Left forelimb (tissue), 1 donor: Measurements from ENCODE around the gene ZPR1.
"Not testable (repeated sequence)": the region's sequence is repeated elsewhere in the genome, so short reads cannot be mapped to it uniquely, and the experiment has no call there.

Experiments used
- DNase-seq: peaks from one replicate; pipeline ENCODE4 v3.0.0-alpha.2; 2018; ENCODE audit warnings: low spot score

ZPR1 gene

DNA sequence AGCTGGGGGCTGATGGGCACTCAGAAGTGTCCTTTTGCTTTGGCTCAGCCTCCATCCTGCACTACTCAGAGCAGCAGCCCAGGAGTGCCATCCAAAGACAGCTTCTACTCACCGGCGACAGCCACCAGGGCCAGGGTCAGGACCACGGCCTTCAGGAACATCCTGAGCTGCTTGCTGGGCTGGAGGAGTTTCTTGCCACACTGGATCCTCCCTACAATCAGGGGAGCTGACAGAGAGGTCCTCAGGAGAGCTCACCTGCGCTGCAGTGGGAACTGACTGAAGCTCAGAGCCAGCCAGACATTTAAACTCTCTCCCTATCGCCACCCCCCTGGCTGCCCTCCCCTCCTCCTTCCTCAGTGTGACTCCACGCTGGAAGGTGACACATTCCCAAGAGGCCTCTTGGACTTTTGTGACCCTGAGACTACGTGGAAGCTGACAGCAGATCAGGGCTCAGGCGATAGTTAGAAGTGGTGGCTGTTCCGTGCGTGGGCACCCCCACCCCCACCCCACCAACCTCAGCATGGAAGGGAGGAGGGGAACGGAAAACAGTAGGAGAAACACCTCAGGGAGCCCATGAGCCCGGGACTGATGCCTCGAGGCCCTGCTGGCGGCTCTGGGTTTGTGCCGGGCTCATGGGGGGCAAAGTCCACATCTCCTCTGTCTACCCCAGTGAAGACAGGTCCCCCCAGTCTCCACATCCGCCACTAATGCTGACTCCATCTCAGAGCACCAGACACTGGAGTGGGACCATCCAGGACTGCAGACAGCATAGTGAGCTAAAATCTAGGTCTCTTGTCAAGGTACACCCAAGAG, 35.4 kb upstream of the ZPR1 start, which contains the start of gene APOA4:
TSS of gene APOA4 (minus strand) at position 274 of the 813 bp plus-strand sequence. CDS start at position 161, 113 bp downstream.
- DNase-seq = no peak

DNA sequence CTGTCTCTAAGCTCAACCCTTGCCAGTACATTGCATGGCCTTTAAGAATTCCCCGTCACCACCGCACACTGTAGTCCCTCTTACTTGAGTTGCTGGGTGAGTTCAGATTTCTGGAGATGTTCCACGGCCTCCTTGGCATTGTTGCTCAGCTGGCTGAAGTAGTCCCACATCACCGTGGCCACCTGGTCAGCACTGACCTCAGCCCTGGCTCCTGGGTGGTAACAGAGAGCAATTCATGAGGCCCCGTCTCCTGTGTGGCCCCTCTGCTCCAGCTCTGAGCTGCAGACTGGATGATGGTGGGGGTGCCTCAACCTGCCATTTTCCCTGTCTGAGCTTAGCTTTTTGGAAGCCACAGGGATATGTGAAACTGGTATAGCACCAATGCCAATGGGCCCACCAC, 34.8 kb upstream of the ZPR1 start:
- DNase-seq = no peak

DNA sequence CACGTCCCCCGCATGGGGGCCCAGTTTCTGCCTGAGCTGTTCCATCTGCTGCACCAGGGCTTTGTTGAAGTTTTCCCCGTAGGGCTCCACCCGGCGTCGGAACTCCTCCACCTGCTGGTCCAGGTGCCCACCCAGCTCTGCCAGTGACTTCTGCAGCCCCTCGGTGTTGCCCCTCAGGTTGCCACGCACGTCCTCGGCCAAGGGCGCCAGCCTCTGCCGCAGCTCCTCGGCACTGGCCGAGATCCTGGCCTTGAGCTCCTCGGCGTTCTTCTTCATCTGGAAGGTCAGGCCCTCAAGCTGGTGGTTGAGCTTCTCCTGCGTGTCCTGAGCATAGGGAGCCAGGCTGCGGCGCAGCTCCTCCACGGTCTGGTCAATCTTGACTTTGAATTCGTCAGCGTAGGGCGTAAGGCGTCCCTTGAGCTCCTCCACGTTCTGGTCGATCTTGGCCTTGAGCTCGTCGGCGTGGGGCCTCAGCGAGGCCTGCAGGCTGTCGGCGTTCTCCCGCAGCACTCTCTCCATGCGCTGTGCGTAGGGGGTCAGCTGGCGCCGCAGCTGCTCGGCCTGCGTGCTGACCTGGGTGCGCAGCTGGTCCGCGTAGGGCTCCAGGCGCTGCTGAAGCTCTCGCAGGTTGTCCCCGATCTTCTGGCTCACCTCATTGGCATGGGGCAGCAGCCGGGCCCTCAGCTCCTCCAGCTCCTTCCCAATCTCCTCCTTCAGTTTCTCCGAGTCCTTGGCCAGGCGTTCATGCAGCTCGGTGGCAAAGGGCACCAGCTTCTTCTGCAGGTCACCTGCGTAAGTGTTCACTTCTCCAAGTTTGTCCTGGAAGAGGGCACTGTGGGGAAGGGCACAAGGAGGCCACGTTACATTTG, 33.5 kb upstream of the ZPR1 start:
- DNase-seq = no peak

DNA sequence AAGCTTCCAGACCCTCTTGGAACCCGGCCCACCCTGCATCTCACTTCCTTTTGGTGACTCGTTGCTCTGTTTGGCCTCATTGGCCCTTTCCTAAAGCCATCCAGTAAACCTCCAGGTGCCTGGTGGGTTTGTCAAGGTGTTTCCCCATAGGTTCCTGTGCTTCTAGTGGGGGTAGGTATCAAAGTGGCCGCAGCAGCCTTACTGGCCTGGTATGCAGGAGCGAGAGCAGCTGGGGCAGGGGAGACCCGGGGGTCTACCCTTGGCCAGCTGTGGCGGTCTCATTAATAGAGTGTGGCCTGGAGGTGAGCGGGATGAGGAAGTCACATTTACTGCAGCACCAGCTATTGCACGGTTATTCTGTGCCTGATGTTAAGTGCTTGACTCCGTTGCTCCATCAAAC, 31.2 kb upstream of the ZPR1 start:
- no peak for DNase-seq

DNA sequence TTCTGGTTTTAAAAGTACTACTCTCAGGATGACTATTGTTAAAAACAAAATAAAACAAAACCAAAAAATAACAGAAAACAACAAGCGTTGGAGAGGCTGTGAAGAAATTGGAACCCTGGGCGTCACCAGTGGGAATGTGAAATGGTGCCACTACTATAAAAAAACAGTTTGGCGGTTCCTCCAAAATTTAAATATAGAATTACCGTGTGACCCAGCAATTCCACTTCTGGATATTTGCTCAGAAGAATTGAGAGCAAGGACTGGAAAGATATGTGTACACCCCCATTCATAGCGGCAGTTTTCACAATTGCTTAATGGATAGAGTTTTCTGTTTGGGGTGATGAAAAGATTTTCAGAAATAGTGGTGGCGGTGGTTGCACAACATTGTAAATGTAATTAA, 26.7 kb upstream of the ZPR1 start:
- no peak for DNase-seq

DNA sequence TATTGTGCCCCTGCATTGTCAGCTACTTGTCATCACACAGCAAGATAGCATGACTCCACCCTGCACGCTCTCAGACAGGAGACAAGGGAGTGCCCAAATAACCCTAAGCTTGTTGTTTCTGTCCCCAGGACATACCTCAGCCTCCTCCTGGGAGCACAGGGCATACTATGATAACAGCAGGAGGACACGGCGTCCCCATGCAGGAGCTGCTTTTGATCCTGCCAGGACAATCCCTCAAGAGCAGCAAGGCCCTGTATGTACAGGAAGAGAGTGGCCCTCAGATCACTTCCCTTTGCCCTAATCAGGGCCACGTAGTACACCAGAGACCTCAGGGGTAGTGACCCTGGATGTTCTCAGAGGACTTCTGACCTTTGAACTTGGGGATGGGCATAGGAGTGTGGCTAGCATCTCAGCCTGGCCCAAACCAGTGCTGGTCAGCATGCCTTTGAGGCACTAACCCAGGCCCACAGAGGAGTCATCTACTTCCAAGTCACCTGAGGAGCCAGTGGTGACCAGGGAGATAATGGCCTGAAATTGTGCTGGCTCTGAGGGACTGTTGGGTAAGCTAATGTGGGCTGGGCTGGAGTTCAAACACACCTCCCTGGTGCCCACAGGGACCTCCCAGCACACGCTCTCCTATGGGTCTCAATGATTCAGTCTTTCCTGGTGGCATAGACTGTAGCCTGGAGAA, 26.1 kb upstream of the ZPR1 start:
- no peak for DNase-seq

DNA sequence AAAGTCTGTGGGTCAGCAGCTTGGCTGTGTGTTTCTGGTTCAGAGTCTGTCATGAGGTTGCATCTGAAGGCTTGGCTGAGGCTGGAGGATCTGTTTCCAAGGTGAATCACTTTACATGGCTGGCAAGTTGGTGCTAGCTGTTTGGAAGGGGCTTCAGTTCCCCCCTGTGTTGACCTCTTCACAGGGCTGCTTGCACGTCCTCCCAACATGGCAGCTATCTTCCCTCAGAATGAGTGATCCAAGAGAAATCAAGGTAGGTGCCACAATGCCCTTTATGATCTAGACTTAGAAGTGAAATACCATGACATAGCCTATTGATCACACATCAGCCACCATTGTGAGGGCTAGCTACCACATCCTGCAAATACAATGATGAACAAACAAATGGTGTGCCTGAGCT, 25.3 kb upstream of the ZPR1 start:
- DNase-seq = no peak

DNA sequence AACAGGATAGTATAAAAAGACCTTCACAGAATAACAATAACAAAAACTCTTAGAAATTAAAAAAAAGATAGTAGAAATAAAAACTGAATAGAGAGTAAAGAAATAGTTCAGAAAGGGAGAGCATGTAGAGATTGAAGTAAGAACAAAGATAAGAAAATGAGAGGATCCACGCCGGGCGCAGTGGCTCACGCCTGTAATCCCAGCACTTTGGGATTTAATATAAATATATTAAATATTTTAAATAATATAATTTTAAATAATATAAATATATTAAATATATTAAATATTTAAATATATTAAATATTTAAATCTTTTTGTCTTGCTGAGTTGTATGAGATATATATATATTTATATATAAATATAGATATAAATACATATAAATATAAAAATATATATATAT, 24.3 kb upstream of the ZPR1 start:
- no peak for DNase-seq

DNA sequence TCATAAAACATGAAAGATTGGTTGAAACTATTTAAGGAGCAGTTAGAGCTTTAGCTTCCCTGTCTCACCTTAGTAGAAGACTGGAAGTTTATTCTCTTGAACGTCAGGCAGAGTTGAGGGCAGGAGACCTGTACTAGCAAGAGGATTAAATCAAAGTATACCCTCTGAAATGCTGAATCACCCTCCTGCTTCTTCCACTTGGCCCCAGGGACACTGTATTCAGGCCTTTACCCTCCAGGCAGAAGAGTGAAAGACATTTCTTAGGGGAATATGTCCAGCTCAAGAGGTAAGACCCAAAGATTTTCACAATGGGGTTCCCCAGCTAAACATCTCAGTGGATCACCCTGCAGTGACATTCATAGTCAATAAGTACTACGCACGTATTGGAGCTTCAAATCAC, 23.4 kb upstream of the ZPR1 start:
- DNase-seq = no peak

DNA sequence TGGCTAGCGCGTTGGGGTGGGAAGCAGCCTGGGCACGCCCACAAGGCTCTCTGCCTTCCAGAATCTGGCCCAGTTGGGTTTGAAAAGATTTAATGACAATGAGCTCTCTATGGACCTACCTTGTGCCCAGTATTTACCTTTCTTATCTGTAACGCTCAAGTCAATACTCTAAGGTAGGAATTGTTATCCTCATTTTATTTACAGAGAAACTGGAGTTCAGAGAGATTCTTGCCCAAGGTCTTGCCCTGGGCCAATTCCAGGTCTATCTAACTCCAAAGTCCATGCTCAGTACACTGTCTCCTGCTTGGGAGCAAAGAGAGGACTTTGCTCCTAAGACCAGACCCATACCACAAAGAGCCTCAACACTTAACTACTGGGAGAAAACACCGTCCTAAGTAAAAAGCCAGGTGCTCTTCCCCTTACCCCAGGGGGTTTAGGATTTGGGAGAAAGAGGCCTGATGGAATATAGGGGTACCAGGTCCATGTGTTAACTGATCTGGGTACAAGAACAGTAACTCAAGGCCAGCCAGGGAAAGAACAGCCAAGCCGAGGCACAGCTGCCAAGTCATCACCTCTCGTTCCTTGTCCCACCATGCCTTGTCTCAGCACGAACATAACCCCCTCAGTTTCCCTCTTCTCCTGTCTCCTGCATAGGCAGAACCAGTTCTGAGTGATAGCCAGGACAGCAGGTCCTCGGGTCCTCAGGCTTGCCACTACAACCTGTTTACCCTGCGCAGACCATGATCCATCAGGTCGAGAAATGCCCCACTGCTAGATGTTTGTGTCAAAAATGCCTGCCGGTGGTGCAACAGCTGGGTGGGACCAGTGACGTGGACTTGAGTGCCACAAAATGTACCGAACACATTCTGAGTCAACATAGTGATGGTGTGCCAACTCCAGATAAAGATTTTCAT, 20.7 kb upstream of the ZPR1 start:
- DNase-seq = no peak

DNA sequence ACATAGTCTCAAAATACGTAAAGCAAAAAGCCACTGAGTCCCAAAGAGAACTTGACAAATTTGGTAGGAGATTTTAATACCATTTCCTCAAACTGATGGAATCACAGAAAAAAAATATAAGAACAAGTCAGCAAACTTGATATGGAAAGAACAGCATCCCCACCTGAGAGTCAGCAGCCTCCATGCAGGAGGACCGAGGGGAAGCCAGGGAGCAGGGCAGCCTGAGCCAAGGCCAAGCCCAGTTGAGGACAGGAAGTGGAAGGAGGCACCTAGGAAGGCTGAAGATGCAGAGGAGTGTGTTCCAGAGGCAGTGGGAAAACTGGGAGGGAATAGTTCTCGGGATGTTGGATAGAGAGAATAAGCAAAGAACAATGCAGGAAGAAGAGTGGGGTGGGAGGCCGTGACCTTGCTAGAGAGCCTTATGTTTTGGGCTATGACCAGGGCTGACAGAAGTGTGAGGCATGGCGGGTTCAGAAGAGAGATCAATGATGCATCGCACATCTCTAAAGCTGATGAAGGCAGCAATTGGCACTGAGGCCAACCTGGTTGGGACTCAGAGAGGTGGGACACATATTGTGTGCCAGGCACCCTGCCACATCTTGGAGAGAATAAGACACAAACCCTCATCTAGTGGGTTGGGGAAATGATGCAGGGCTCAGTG, 19.9 kb upstream of the ZPR1 start:
- no peak for DNase-seq

DNA sequence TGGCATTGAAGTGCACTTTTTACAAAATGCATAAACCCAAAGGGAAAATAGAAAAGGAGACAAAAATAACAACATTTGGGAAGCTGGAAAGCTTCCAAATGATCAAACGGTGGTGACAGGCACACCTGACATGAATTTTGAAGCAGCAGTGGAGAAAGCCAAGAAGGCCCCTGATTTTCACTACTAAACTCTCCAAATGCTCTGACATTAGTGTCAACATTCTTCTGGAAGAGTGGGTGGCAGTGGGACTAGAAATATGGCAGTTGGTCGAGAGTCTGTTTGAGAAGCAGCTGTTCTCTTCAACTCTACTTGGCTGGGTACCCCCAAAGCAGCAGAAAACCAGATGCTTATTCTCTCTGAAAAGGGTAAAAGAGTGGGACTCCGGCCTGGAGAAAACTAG, 16.2 kb upstream of the ZPR1 start:
- DNase-seq = no peak

DNA sequence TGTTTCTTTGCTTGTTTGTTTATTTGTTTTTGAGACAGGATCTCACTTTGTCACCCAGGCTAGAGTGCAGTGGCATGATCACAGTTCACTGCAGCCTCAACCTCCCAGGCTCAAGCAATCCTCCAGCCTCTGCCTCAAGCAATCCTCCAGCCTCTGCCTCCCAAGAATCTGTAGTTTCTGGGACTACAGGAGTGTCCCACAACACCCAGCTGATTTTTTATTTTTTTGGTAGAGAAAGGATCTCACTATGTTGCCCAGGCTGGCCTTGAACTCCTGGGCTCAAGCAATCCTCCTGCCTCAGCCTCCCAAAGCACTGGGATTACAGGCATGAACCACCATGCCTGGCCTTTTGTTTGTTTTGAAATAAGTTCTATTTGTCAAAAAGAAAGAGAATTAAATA, 13.8 kb upstream of the ZPR1 start:
- not testable (repeated sequence) for DNase-seq

DNA sequence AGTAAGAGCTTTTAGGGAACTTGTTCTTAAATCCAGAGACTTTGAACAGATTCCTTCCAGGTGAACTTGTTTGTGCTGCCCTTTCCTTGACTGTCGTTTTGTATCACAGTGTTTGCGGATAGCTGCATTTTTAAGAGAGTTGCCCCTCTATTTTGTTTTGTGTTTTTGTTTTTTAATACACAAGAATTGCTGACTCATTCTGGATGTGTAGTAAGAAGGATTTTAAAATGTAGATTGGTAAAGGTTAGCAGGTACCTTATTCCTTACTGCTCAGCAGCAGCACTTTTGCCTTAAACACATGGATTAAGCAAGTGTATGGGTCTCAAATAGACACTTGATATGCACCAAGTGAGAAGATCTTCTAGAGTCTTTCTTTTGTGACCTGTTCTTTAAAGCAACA, 12.8 kb upstream of the ZPR1 start:
- DNase-seq = no peak

DNA sequence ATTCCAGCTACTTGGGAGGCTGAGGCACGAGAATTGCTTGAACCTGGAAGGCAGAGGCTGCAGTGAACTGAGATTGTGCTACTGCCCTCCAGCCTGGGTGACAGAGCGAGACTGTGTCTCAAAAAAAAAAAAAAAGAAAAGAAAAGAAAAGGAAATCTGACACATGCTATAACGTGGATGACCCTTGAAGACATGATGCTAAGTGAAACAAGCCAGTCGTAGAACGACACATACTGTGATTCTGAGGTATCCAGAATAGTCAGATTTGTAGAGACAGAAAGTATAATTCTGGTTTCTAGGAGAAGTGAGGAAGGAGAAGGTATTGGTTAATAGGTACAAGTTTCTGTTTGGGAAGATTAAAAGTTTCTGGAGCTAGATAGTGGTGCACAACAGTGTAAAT, 10.5 kb upstream of the ZPR1 start:
- DNase-seq = no peak

DNA sequence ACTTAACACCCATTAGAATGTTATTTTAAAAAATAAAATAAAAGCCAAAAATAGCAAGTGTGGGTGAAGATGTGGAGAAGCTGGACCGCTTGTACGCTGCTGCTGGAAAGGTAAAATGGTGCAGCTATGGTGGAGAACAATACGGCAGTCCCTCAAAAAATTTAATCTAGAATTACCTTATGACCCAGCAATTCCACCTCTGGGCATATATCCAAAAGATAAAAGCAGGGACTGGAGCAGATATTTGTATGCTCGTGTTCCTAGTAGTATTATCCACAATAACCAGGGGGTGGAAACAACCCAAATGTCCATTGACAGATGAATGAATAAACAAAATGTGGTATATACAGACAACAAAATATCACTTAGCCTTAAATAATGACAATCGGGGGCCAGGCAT, 10.0 kb upstream of the ZPR1 start:
- DNase-seq = no peak

DNA sequence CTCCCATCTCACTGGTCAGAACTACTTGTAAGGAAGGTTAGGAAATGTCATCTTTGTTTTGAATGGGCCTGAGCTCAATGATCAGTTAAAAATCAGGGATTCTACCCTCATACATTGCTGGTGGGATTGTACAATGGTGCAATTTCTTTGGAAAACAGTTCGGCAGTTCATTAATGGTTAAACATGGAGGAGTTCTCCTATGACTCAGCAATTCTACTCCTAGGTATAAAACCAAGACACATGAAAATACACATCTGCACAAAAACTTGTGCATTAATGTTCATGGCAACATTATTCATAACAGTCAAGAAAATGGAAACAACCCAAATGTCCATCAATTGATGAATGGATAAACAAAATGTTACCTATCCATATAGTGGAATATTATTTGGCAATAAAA, 8.7 kb upstream of the ZPR1 start:
- no peak for DNase-seq

DNA sequence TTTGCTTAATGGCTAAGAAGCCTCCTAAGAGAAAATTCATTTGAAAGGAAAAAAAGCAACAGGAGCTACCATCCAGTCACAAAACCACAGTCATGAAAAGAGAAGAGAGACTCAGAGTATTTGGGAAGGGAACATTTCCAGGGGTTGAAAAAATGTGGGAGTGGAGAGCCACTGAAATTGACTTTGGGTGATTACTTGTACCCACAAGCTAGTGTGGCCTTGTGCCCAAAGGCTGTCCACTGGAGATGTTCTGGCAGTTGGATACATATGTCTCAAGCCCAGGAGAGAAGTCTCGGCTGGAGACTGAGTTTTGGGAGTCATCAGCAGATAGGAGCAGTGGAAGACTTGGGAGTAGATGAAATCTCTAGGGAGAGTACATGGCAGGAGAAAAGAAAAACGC, 7.0 kb upstream of the ZPR1 start:
- DNase-seq = no peak

DNA sequence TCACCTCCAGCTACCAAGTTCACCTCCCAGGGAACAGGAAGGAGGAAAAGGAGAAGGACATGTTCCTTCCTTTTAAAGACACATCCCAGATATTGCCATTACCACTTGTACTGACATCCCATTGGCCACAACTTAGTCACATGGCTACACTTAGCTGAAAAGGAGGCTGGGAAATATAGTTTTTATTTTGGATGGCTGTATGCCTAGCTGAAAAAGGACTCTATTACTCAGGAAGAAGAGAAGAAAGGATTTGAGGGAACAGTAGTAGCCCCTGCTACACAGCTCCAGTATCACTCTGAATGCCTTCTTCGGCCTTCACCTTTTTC, 5.9 kb upstream of the ZPR1 start:
- no peak for DNase-seq

DNA sequence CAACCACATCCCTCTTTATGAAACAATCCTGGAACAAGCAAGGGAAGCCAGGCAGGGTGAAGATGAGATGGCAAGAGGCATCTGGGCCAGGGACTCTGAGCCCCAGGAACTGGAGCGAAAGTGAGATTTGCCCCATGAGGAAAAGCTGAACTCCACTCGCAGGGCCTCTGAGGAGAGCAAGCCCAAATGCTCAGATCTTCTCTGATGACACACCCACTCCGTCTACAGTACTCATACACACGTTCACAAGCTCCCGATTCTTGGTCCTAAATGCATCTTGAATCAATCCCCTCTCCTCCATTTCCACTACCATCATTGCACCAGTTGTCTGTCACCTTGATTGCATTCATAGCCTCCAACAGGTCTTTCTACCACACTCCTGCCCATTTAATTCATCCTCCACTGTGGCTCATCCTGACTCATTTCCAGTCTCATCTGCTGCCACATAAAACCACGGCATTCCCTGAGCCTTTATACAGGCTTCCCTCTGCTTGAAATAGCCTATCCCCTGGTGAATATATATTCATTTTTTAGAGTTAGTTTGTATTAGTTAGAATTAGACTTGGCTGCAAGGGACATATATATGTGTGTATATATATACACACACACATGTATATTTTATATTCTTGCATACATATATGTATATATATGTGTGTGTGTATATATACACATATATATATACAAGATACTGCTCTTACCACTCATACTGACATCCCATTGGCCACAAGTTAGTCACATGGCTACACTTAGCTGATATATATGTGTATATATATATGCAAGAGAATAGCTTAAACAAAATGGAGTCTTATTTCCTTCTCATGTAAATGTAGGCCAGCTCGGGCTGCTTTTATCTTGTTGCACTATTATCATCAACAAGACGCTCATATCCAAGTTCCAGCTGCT, 5.3 kb upstream of the ZPR1 start:
- no peak for DNase-seq
